Smooth muscle cell (in vitro differentiated cells): ENCODE results near the gene KRT7. TPM values are rescaled to one million over a fixed set of nuclear protein-coding genes. Genes with fewer than 3 reads are reported as not detected.

Source experiments
- DNase-seq: peaks from one replicate; lab custom pipeline; 2025; ENCODE audit not compliant: unreplicated experiment; lab: John Stamatoyannopoulos, UW
- H2AFZ ChIP-seq: fragments of 200-600 bp; sonication (generic); 2 replicates; pipeline ENCODE4 v1.6.0; 2016; ENCODE audit warnings: antibody characterized with exemption, low read depth, mild to moderate bottlenecking
- H3F3A ChIP-seq: fragments of 200-600 bp; sonication (generic); 2 replicates; pipeline ENCODE4 v1.6.0; 2017; ENCODE audit warnings: antibody characterized with exemption, low read depth
- H3K27ac ChIP-seq: fragments of 200-600 bp; sonication (generic); 2 replicates; pipeline ENCODE4 v1.5.1; 2016; ENCODE audit warnings: low read depth, mild to moderate bottlenecking
- H3K27me3 ChIP-seq: fragments of 200-600 bp; sonication (generic); 2 replicates; pipeline ENCODE4 v1.6.1; 2016; ENCODE audit warnings: low read depth, mild to moderate bottlenecking
- H3K36me3 ChIP-seq: fragments of 200-600 bp; sonication (generic); 2 replicates; pipeline ENCODE4 v1.5.1; 2016; ENCODE audit warnings: low read depth
- H3K4me1 ChIP-seq: fragments of 200-600 bp; sonication (generic); 2 replicates; pipeline ENCODE4 v1.5.1; 2016; ENCODE audit warnings: low read depth
- H3K4me2 ChIP-seq: fragments of 200-600 bp; sonication (generic); 2 replicates; pipeline ENCODE4 v1.6.0; 2016; ENCODE audit warnings: mild to moderate bottlenecking
- H3K4me3 ChIP-seq: fragments of 200-600 bp; sonication (generic); 2 replicates; pipeline ENCODE4 v1.5.1; 2016; ENCODE audit warnings: mild to moderate bottlenecking
- H3K79me2 ChIP-seq: fragments of 200-600 bp; sonication (generic); 2 replicates; pipeline ENCODE4 v1.6.0; 2016; ENCODE audit warnings: low read depth, mild to moderate bottlenecking
- H3K9ac ChIP-seq: fragments of 200-600 bp; sonication (generic); 2 replicates; pipeline ENCODE4 v1.6.0; 2016; ENCODE audit warnings: low read depth
- H3K9me3 ChIP-seq: fragments of 200-600 bp; sonication (generic); replicated peaks from 2 replicates; pipeline ENCODE4 v1.5.1; 2016; ENCODE audit warnings: low read depth
- H4K20me1 ChIP-seq: fragments of 200-600 bp; sonication (generic); 2 replicates; pipeline ENCODE4 v1.6.0; 2016; ENCODE audit warnings: low read depth
- CTCF ChIP-seq: fragments of 200-600 bp; sonication (generic); IDR thresholded peaks from 2 replicates; pipeline ENCODE4 v1.5.1; 2017; ENCODE audit warnings: borderline replicate concordance, mild to moderate bottlenecking, antibody characterized with exemption; ENCODE audit not compliant: insufficient read depth, poor library complexity, severe bottlenecking
- WGBS: methylation state at CpG from one replicate; pipeline ENCODE4 v1.1.7; 2016; ENCODE audit warnings: low lambda C conversion rate; 5-methylcytosine and 5-hydroxymethylcytosine counted together
- polyA plus RNA-seq: library from polyadenylated mRNA; unstranded; fragments of >200 nt; fragmentation: Nextera tagmentation; extraction: Ambion mirVana; gene quantifications from 2 replicates; pipeline ENCODE4 v1.2.1, GENCODE V29; 2016
- total RNA-seq: library from RNA; depleted of rRNA; stranded (reverse); fragments of >200 nt; gene quantifications from 2 replicates; pipeline ENCODE4 v1.2.3, GENCODE V29; 2014

KRT7 gene
- total RNA-seq (168 and 214 TPM in 2 replicates), polyA plus RNA-seq (190 and 744 TPM in 2 replicates)

GRCh38 chr12:52232674-52233461 lies at the start of gene KRT7:
Gene KRT7 (plus strand): TSS chr12:52233243. CDS start chr12:52233297, 54 bp downstream.
- Histone ChIP-seq H3K9ac (no peak within 1 kb of the TSS), H3K79me2 (no peaks in the 10 kb centered on the region), H2AFZ (no peak within 1 kb of the TSS), H4K20me1 (peaks cover 24% of the 10 kb centered on the region), H3K27ac (peak within 1 kb of the TSS; percentile 62), H3K4me1 (peaks cover 14% of the 10 kb centered on the region), H3K4me3 (peak within 1 kb of the TSS; percentile 38), H3K27me3 (peaks cover 49% of the 10 kb centered on the region), H3F3A (no peaks in the 10 kb centered on the region), H3K4me2 (peak within 1 kb of the TSS; percentile 80), H3K9me3 (no peaks in the 10 kb centered on the region), H3K36me3 (no peaks in the 10 kb centered on the region)
- no peak for TF ChIP-seq CTCF
- WGBS = 7% methylated on average over 51 of the region's 58 CpGs
- no peak for DNase-seq

DNA sequence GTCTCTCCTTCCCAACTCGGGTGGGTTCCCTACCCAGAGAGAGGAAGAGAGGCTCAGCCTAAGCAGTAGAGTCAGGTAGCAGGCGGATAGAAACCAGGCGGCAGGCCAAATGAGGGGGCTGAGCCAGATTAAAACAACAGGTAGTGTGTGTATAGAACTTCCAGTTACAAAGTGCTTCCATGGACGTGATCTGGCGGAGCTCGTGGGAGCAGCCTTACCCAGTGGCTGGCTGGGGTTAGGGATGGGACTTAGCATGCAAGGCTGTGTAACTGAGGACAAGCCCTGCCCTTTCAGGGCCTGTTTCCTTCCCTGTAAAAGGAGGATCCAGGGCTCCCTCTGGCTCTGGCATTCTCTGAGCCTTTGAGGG lies 49.5 kb upstream of the KRT7 start:
- H3K36me3 ChIP-seq = no peaks in the 10 kb centered on the region
- H3K27me3 ChIP-seq = no peaks in the 10 kb centered on the region
- no peak for TF ChIP-seq CTCF
- no peak overlapping the region for H3K9ac ChIP-seq
- H3F3A ChIP-seq = peaks cover 11% of the 10 kb centered on the region
- no peak overlapping the region for H3K4me3 ChIP-seq
- 71% methylated on average over 6 of the region's 6 CpGs for WGBS
- peak overlapping the region; percentile 82 for H3K27ac ChIP-seq
- H3K9me3 ChIP-seq = no peaks in the 10 kb centered on the region
- H4K20me1 ChIP-seq = no peaks in the 10 kb centered on the region
- H3K4me2 ChIP-seq = no peak overlapping the region
- H3K4me1 ChIP-seq = peaks cover 27% of the 10 kb centered on the region
- no peak for DNase-seq
- H2AFZ ChIP-seq = no peak overlapping the region
- H3K79me2 ChIP-seq = no peaks in the 10 kb centered on the region

DNA sequence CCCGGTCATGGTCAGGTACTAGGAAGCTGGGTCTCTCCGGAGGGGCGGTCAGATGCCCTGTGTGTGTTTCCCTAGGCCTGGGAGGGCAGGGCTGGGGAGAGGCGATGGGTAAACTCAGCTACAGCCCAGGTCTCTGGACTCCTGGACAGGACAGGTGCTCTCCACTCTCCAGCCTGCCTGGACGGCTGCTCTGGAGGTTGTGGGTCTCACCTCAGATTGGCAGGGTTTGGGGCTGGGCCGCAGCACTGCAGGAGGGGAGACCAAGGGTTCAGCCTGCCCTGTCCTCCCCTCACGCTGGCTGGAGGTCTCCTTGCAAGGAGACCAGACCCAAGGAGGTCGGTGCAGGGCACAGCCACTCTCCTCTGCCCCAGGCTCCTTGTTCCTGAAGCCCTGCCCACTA lies 49.1 kb upstream of the KRT7 start:
- H3K9me3 ChIP-seq = no peaks in the 10 kb centered on the region
- H3K79me2 ChIP-seq = no peaks in the 10 kb centered on the region
- WGBS = 96% methylated on average over 8 of the region's 8 CpGs
- H2AFZ ChIP-seq = no peak overlapping the region
- no peak overlapping the region for H3K4me2 ChIP-seq
- TF ChIP-seq CTCF = no peak
- no peaks in the 10 kb centered on the region for H3K27me3 ChIP-seq
- H3K9ac ChIP-seq = no peak overlapping the region
- no peak overlapping the region for H3K4me3 ChIP-seq
- peaks cover 11% of the 10 kb centered on the region for H3F3A ChIP-seq
- no peaks in the 10 kb centered on the region for H3K36me3 ChIP-seq
- no peak for DNase-seq
- peaks cover 27% of the 10 kb centered on the region for H3K4me1 ChIP-seq
- H4K20me1 ChIP-seq = no peaks in the 10 kb centered on the region
- peak overlapping the region; percentile 82 for H3K27ac ChIP-seq

GRCh38 chr12:52184813-52185212 lies 48.2 kb upstream of the KRT7 start:
- H3K4me1 ChIP-seq = peaks cover 27% of the 10 kb centered on the region
- 84% methylated on average over 6 of the region's 6 CpGs for WGBS
- no peak for TF ChIP-seq CTCF

More at GRCh38 chr12:52184813-52185212, 48.2 kb upstream of the KRT7 start:
- Histone ChIP-seq H3K4me2 (no peak overlapping the region), H3K79me2 (no peaks in the 10 kb centered on the region), H3F3A (peaks cover 11% of the 10 kb centered on the region), H2AFZ (no peak overlapping the region), H3K27ac (no peak overlapping the region), H3K27me3 (no peaks in the 10 kb centered on the region), H3K9ac (no peak overlapping the region), H3K9me3 (no peaks in the 10 kb centered on the region), H4K20me1 (no peaks in the 10 kb centered on the region), H3K36me3 (no peaks in the 10 kb centered on the region), H3K4me3 (no peak overlapping the region)
- no peak for DNase-seq
